A172 (cell line): ENCODE measurements around the gene CHD6. TPM values are rescaled to one million over a fixed set of nuclear protein-coding genes. Genes with fewer than 3 reads are reported as not detected.

Experiments
- DNase-seq: peaks from one replicate; pipeline ENCODE4 v3.0.0-alpha.2; 2015; ENCODE audit warnings: low spot score
- total RNA-seq: library from RNA; depleted of rRNA; stranded (reverse); fragments of >200 nt; shearing (Covaris generic); gene quantifications from 2 replicates; pipeline ENCODE4 v1.2.3, GENCODE V29; 2014

Gene CHD6
- total RNA-seq, 1 experiment from 2014 or later, result 17.0 TPM

DNA sequence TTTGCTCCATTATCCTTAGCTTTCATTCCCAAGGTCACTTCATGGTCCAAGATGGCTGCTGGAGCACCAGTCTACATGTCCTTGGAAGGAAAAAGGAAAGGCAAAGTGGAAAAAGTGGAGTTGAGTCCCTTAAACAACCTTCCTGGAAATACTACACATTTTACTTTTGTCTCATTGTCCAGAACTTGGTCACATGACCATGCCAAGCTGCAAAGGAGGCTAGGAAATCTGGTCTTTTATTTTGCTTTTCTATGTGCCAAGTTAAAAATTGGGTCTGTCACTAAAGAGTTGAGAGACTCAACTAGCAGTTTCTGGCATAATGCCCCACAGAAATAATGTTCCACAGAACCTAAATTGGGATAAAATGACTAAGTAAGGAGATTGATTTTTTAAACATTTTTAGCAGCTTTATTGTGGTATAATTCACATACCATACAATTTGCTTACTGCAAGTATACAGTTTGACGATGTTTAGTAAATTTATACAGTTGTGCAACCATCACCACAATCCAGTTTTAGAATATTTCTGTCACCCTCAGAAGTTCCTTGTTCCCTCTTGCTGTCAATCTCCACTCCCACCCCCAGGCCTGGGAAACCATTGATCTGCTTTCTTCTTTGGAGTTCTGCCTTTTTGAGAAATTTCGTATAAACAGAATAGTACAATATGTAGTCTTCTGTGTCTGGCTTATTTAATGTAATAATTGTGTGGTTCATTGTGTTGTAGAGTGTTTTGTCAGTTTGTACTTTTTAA is 5.6 kb upstream of the CHD6 start:
- DNase-seq, result no peak

DNA sequence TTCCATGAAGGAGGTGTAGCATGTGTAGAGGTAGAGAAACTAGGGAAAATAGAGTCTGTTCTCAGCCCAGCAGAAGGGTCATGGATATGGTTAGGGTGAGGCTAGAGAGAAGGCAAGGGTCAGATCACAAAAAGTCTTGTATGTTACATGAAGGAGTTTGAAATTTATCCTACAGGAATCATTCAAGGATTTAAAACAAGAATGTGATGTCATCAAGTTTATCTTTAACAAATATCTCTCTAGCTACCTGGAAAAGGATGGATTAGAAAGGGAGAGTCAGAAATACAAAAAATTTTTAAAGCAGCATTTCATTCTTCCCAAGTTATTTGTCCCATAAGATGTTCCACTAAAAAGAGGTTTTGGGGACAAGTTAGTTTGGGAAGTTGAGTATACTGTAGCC is 4.4 kb upstream of the CHD6 start:
- DNase-seq, result no peak

DNA sequence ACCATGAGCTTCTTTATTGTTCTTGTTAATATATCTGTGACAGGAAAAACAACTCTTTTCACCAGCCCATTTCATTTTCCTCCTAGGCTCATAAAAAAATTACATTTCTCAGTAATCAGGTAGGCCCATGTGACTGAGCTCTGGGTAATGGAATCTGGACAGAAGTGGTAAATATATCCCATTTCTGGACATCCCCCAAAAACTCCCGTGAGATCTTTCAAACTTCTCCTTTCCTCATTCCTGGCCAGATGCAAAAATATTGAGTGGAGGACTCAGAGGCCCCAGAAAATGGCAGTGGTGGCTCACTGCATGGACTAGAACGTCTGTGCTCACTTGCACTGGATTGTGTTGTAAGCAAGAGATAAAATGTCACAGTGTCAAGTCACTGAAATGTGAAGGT is 3.8 kb upstream of the CHD6 start:
- no peak for DNase-seq

DNA sequence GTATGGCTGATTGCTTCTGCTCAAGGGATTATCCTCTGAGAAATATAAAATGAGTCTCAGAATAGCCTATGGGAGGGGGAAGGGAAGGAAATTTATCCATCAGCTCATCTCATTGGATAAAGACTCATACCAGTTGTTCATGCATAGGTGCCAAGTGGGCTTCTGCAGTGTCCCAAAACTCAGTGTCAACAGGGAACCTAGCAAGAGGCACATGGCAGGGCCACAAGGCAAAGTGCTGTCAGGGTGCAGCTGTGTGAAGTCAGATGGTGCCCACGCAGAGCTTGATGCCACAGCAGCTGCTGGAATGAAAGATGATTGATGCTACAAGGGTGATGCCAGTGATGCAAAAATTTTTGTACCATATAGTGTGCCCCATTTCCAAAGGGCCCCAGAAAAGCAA is 3.2 kb upstream of the CHD6 start:
- no peak for DNase-seq

DNA sequence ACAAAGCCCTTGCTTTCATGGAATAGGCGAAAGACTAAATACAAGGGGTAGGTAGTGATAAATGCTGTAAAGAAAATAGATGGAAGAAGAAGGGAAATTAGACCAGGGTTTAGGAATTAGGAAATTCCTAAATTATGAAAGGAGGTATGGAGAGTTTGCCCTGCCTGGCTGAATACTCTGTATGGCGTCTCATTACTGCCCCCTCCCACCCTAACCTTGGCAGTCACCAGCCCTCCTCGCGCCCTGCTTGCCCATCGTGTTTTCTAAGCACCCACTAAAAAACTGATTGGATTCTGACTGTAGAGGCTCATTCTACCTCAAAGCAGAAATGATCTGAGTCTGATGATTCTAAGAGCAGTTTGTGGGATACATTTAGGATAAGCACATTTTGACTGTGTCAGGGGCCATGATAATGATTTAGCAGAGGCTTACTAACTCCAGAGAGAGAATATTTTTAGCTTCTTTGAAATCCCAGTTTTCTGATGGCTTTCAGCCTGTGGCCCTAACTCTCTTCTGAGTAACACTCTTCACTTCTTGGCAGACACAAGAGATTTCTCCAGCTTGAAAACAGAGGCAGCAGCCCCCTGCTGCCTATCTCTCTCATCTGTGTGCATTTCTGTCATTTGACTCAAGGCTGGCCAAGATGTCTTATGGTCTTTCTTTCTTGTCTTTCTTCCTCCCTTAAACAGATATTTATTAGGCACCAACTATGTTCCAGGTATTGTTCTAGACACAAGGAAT is 1.4 kb upstream of the CHD6 start:
- DNase-seq, result no peak

DNA sequence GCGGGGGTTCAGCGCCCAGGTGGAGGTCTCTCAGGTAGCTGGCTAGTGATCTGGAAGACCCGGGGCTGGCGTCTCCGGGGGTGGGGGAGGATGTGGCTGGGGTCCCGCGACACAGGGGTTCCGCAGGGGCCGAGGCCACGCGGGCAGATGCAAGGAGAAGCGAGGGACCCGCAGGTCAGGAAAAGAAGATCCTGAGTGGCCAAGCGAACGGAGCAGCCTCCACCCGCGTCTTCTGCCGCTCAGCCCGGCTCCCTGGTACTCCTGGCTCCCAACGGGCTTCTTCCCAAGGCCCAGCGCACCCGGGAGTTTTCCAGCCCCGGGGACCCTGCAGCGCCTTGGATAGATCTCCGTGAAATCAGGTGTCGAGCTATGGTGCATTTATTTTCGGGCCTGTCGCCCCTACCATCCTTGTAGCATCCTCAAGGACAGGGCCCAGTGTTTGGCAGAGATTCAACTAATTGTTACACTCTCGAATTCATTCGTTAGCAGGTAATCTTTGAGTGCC is 682 bp upstream of the CHD6 start:
- peak; percentile 8 for DNase-seq

DNA sequence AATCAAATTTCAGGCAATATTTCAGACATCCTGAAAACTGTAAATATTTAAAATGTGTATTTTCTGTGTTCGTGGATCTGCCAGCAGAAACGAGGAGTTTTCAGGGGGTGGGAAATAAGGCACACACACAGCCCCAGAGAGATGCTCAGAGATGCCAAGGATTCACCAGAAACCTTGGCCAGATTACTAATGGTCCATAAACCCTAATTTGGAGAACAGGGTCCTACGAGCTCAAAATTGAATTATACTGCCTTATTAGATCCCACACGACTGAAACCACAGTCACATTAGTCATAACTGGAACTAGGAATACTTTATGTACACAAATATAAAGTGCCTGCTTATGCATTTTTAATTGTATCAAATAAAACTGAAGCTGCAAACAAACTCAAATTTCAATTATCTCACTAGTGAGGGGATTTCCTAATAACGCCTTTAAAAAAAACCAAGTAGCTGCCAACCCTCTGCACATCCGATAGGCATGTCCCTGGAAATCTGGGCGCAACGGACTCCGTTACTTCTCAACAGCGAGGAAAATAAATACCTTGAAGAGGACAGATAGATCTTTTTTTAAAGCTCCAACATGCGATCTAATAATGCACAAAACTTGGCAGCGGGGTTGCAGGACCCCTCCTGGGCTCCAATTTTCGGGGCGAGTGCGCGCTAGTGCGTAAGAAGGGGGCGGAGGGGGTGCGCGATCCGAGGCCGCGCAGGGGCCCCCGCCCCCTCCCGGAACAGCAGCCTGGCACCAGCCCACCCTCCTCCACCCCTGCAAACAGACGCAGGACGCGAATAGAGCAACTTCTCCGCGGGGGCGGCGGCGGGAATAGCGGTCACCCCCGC is 897 bp downstream of the CHD6 start:
- DNase-seq, result peak; percentile 26

DNA sequence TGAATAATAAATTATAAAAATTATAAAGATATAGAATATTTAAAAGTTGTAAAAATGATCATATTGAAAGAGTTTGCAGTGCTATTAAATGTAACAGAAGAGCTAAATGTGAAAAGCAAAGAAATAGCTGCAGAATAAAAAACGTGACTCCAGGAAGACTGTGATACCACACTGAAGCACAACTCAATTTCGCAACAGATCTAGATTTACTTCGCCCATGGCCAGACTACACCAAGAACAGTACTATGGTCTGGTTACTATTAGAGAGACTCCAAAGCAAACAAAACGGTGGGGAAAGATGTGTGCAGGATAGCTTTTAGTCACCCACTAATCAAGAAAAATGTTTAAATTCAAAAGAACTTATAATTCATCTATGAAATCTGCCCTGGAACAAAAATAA is 1.9 kb downstream of the CHD6 start:
- no peak for DNase-seq

DNA sequence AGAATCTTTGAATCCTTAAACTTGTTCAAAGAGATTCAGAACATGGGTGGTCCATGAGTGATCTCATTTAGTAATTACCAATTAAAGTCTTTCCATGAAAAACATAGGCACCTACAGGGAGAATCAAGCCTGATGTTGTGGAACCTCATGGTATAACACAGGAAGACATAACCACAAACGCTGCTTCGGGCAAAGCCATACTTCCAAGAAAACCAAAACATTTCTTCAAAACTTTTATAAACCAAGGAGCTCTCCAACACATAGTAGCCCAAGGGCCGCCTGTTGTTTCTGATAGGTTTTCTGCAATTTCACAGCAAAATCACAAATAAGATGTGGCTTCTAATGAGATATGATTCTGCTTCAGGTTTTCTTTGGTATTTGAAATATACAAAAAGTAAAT is 2.5 kb downstream of the CHD6 start:
- no peak for DNase-seq

DNA sequence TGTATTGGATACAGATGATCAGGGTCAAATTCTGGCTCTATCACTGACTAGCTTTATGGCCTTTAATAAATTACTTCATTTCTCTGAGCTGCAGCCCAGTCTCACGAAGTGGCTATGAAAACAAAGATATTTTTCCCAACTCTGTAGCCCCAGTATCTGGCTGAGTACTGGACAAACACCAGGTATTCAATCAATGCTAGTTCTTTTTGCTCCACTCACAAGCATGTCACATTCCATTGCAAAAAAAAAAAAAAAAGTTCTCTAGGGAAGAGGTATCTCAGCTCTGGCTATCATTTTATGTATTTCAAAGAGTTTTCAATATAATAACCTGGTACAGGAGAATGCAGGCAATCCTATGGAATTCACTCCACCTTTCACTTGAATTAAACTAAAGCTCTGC is 3.1 kb downstream of the CHD6 start:
- DNase-seq, result no peak

DNA sequence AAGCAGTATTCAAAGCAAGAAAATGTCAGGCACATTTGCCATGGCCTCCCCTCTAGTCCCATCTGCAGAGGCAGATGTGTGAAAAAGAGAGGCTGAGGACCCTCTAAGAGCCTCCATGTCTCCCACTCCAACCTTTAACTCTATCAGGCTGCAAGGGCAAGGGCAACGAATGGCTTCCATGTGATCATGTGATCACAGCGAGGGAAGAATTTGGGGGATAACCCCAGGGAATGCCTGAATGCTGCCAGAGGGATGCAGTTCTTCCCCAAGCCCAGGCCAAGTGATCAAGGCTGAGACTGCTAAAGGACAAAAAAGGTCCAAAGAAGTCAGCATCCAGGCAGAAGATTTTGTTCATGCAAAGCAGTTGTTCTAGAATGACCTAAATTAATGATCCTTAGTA is 4.9 kb downstream of the CHD6 start:
- no peak for DNase-seq

DNA sequence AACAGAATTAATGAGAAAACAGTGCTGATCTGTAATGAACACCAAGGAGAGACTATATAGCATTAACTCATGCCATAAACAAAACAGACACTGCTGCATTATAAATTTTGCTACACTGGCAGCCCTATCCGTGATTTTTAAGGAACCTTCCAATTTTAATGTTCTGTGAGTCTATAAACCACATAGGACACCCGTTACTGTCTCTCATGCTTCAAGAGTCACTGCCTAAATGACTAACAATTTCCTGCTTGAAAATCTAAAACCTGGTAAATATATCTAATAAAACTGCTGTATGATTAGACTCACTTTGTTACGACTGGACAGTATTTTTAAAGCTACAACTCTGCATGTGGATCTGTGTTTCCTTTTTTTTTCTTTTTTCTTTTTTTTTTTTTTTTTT is 8.7 kb downstream of the CHD6 start:
- DNase-seq, result no peak

DNA sequence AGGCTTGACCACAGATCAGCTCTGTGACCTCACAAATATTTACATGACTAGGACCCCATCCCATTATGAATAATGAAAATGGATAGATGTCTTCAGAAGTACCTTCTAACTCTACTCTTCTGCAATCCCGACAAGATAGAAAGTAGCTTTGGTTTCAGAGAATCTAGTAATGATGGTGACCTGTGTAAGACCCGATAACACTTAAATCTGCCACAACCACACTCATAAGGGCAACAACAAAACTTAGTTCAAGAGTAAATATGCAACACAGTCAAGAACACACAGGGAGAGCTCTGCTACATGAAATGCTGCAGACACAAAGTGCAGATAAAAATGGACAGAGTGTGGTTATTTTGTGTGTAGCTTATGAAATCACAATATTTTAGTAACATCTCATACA is 9.6 kb downstream of the CHD6 start:
- DNase-seq, result no peak

DNA sequence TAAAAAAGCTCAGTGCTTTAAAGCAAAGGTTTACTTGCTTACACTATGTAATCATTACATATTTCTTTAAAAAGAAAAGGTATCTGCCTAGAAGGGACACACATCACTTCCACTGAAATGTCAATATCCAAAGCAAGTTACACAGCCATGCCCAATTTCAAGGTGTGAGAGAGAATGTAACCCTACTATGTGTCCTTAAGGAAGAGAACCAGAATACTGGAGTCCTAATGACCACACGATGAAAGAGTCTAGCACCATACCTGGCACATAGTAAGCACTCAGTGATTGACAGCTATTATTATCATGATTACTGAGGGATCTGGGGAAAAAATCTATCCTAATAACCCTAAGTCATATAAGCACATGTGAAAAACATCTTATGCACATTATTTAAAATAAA is 10.4 kb downstream of the CHD6 start:
- DNase-seq, result no peak

DNA sequence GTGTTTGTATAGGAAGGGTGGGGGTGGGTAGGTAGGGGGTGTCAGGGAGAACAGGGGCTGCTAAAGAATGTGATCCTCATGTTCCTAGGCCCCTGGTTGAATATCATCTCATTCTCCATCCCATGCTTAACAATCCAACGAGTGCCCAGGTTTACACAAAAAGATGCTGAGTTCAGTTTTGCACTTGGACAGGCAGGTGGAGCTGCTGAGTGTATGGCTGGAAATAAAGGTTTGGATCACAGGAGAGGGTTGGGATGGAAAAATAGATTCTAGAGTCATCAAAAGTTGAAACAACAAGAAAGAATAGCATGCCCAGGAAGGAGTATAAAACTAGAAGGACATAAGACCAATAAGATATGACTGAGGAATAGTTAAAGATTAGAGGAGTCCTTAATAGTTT is 14.2 kb downstream of the CHD6 start:
- no peak for DNase-seq

DNA sequence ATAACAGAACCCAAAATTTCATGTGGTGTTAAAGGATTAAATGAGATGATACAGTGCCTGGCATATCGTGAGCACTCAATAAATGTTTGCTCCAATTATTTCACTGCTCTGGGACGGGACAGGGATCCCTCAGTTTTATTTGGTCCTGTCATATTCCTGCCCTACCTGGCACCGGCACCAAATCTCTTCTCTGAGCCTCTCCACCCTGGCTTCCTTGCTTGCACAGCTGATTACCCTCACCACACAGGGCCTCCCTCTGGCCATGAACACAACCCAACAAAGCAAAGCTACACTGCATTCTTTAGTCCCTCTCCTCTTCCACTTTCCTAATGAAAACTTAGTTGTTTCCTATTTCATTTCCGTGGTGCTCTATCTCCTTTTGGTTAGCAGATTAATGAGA is 16.4 kb downstream of the CHD6 start:
- no peak for DNase-seq

DNA sequence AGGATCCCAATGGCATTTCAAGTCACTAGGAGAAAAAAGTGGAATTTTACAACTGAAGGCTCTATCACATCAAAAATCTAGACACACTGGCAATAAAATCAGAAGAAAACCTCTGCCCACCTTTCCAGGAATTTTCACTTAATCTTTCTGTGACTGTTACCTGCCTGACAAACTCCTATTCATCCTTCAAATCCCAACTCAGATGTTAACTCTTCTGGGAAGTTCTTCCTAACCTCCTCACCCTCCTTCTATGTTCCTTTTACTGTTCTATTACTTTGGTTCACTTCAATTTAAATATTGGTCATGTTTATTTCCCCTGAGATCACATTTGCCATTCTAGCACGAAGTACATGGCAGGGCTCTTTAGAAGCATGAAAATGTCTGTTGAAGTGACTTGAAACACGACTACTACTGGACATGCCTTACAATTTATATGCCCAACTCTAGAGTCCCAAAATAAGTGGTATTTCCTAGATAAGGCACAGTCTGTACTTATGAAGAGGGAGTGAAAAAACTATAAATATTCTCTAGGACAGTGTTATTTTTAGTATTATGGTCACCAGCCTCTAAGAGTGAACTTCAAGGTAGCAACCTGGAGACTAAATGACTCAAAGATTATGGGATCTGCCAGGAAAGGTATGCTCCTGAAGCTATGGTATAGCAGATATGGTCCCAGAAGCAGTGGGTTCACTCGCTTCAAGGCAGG is 17.1 kb downstream of the CHD6 start:
- DNase-seq, result no peak

DNA sequence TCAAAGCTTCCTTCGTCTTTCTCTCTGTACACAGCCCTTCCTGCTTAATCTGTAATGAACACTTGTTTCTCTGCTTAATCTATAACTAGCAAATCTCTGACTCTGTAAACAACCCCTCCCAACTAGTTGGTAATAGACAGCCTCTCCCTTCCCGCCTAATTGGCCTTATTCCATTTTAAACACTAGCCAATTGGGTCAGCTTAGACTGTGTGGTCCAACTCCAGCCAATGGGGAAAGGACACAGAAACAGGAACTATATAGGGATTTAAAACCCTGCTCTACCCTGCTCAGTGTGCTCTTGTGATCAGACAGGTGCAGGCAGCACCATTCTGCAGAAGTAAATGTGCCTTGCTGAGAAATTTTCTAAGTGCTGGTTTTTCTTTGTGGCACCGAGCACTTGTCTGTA is 18.5 kb downstream of the CHD6 start:
- no peak for DNase-seq

DNA sequence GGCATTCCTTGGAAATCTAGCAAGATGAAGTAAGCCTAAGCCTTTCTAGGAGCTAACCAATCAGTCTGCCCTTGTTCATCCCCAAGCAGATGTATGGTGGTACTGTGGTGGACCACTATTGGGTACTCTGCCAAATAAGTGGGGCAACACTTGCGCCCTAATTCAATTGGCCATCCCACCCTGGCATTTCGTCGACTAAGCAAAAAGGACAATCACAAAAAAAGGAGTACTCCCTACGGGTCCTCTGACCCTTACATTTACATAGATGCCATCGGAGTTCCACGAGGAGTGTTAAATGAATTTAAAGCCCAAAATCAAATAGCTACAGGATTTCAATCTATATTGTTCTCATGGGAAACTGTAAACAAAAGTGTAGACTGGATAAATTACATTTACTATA is 19.5 kb downstream of the CHD6 start:
- no peak for DNase-seq

DNA sequence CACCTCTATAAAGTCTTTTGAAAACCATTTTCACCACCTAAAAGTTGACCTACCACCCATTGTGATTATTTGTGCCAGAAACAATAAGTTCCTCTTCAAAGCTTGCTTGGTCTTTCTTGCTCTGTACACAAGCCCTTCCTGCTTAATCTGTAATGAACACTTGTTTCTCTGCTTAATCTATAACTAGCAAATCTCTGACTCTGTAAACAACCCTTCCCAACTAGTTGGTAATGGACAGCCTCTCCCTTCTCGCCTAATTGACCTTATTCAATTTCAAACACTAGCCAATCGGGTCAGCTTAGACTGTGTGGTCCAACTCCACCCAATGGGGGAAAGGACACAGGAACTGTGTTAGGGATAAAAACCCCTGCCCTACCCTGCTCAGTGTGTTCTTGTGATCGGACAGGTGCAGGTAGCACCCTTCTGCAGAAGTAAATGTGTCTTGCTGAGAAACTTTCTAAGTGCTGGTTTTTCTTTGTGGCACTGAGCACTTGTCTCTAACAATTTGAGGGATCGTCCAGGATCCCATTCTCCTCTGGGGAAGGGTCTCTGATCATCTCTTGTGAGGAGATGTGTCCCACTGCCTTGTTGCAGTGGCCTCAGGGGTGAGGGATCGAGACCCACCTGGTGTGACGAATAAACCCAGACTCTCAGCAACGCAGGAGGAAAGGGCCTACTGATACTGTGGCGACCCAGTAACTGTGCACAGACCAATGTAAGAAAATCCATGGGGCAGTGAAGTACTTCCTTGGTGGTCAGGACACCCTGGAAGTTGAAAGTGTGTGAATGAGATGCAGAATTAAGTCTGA is 23.5 kb downstream of the CHD6 start:
- no peak for DNase-seq
